WTC11 (cell line): ENCODE measurements around the gene SH3BP2. TPM values are rescaled to one million over a fixed set of nuclear protein-coding genes. Genes with fewer than 3 reads are reported as not detected.

Experiments
- ATAC-seq: fragments of 200-7000 bp; cut with Tn5 transposase; 2 replicates; pipeline ENCODE4 v1.10.0; 2021; ENCODE audit warnings: mild to moderate bottlenecking, moderate library complexity
- CTCF ChIA-PET: fragments of 300-600 bp; sonication (Branson Sonifier 250); formaldehyde crosslinking; loops from one replicate; lab custom pipeline; 2021; ENCODE audit warnings: antibody characterized with exemption; lab: Charles Lee
- POLR2A ChIA-PET: fragments of 350-600 bp; sonication (Branson Sonifier 250); formaldehyde crosslinking; loops from one replicate; lab custom pipeline; 2021; ENCODE audit warnings: antibody characterized with exemption; lab: Charles Lee
- DNase-seq: peaks from one replicate; pipeline ENCODE4 v3.0.0; 2021; ENCODE audit warnings: low spot score
- H3K27ac Mint-ChIP-seq: 2 replicates; pipeline ENCODE4 v1.8.0; 2021; ENCODE audit warnings: mixed read lengths
- H3K27me3 Mint-ChIP-seq: 2 replicates; pipeline ENCODE4 v1.8.0; 2021; ENCODE audit warnings: low read depth, mild to moderate bottlenecking, moderate library complexity, mixed read lengths
- H3K36me3 Mint-ChIP-seq: 2 replicates; pipeline ENCODE4 v1.8.0; 2021; ENCODE audit warnings: mixed read lengths
- H3K4me1 Mint-ChIP-seq: 2 replicates; pipeline ENCODE4 v1.8.0; 2022; ENCODE audit warnings: mixed read lengths
- H3K4me3 Mint-ChIP-seq: 2 replicates; pipeline ENCODE4 v1.8.0; 2021; ENCODE audit warnings: mild to moderate bottlenecking, moderate library complexity, mixed read lengths
- H3K9me3 Mint-ChIP-seq: 2 replicates; pipeline ENCODE4 v1.8.0; 2021; ENCODE audit warnings: mixed read lengths
- CREM ChIP-seq: sonication (generic); formaldehyde crosslinking; IDR thresholded peaks from 2 replicates; pipeline ENCODE4 v1.8.1; 2022; ENCODE audit warnings: mild to moderate bottlenecking, missing genetic modification reagents, moderate library complexity
- E2F1 ChIP-seq: sonication (generic); formaldehyde crosslinking; IDR thresholded peaks from 2 replicates; pipeline ENCODE4 v1.8.0; 2022; ENCODE audit warnings: mild to moderate bottlenecking, missing genetic modification reagents
- E2F5 ChIP-seq: sonication (generic); formaldehyde crosslinking; IDR thresholded peaks from 2 replicates; pipeline ENCODE4 v1.8.1; 2022; ENCODE audit warnings: mild to moderate bottlenecking, moderate library complexity, missing genetic modification reagents
- ESRRA ChIP-seq: sonication (generic); formaldehyde crosslinking; IDR thresholded peaks from 2 replicates; pipeline ENCODE4 v1.8.1; 2022; ENCODE audit warnings: mild to moderate bottlenecking, missing genetic modification reagents, borderline replicate concordance
- ETV6 ChIP-seq: sonication (generic); formaldehyde crosslinking; IDR thresholded peaks from 2 replicates; pipeline ENCODE4 v1.8.1; 2022; ENCODE audit warnings: mild to moderate bottlenecking, missing genetic modification reagents
- KAT7 ChIP-seq: sonication (generic); formaldehyde crosslinking; IDR thresholded peaks from 2 replicates; pipeline ENCODE4 v1.8.1; 2023; ENCODE audit warnings: missing genetic modification reagents, mild to moderate bottlenecking, borderline replicate concordance
- MYBL2 ChIP-seq: sonication (generic); formaldehyde crosslinking; IDR thresholded peaks from 2 replicates; pipeline ENCODE4 v1.8.1; 2023; ENCODE audit warnings: mild to moderate bottlenecking, moderate library complexity, missing genetic modification reagents
- NFYB ChIP-seq: sonication (generic); formaldehyde crosslinking; conservative IDR thresholded peaks from 2 replicates; pipeline ENCODE4 v1.8.0; 2022; ENCODE audit warnings: low read depth, missing genetic modification reagents
- OVOL2 ChIP-seq: fragments of 250-450 bp; sonication (Bioruptor Pico); IDR thresholded peaks from 2 replicates; pipeline ENCODE4 v1.9.0; 2021; ENCODE audit warnings: mild to moderate bottlenecking, borderline replicate concordance
- PRDM15 ChIP-seq: sonication (generic); formaldehyde crosslinking; IDR thresholded peaks from 2 replicates; pipeline ENCODE4 v1.8.0; 2022; ENCODE audit warnings: missing genetic modification reagents
- RORB ChIP-seq: fragments of 250-450 bp; sonication (Bioruptor Pico); IDR thresholded peaks from 2 replicates; pipeline ENCODE4 v1.9.0; 2021; ENCODE audit warnings: mild to moderate bottlenecking
- TP53 ChIP-seq: sonication (generic); formaldehyde crosslinking; IDR thresholded peaks from 2 replicates; pipeline ENCODE4 v1.8.1; 2023; ENCODE audit warnings: mild to moderate bottlenecking, missing genetic modification reagents
- ZBTB21 ChIP-seq: sonication (generic); formaldehyde crosslinking; IDR thresholded peaks from 2 replicates; pipeline ENCODE4 v1.8.1; 2023; ENCODE audit warnings: mild to moderate bottlenecking, missing genetic modification reagents, borderline replicate concordance
- ZNF138 ChIP-seq: sonication (generic); formaldehyde crosslinking; conservative IDR thresholded peaks from 2 replicates; pipeline ENCODE4 v1.8.1; 2022; ENCODE audit warnings: mild to moderate bottlenecking, moderate library complexity, missing genetic modification reagents
- ZNF219 ChIP-seq: sonication (generic); formaldehyde crosslinking; IDR thresholded peaks from 2 replicates; pipeline ENCODE4 v1.8.0; 2023; ENCODE audit warnings: missing genetic modification reagents, mild to moderate bottlenecking, borderline replicate concordance
- ZNF263 ChIP-seq: sonication (generic); formaldehyde crosslinking; IDR thresholded peaks from 2 replicates; pipeline ENCODE4 v1.8.1; 2022; ENCODE audit warnings: low read depth, mild to moderate bottlenecking, moderate library complexity, missing genetic modification reagents
- ZNF317 ChIP-seq: sonication (generic); formaldehyde crosslinking; IDR thresholded peaks from 2 replicates; pipeline ENCODE4 v1.8.1; 2023; ENCODE audit warnings: low read depth, mild to moderate bottlenecking, moderate library complexity, missing genetic modification reagents, borderline replicate concordance
- ZNF423 ChIP-seq: fragments of 250-450 bp; sonication (Bioruptor Pico); IDR thresholded peaks from 2 replicates; pipeline ENCODE4 v2.1.2; 2022; ENCODE audit warnings: mild to moderate bottlenecking, moderate library complexity
- total RNA-seq: library from RNA; stranded (reverse); gene quantifications from 3 replicates; pipeline ENCODE4 v1.2.3, GENCODE V29; 2021
- TF ChIP-seq, protein P1 (sequence below): sonication (generic); formaldehyde crosslinking; IDR thresholded peaks from 2 replicates; pipeline ENCODE4 v1.8.0; 2022; ENCODE audit warnings: mild to moderate bottlenecking, missing genetic modification reagents
- TF ChIP-seq, protein P2 (sequence below): sonication (generic); formaldehyde crosslinking; IDR thresholded peaks from 2 replicates; pipeline ENCODE4 v1.8.1; 2023; ENCODE audit warnings: mild to moderate bottlenecking, moderate library complexity, missing genetic modification reagents
- TF ChIP-seq, protein P3 (sequence below): sonication (generic); formaldehyde crosslinking; conservative IDR thresholded peaks from 2 replicates; pipeline ENCODE4 v1.8.1; 2022; ENCODE audit warnings: mild to moderate bottlenecking, missing genetic modification reagents
- TF ChIP-seq, protein P4 (sequence below): sonication (generic); formaldehyde crosslinking; IDR thresholded peaks from 2 replicates; pipeline ENCODE4 v1.8.0; 2022; ENCODE audit warnings: mild to moderate bottlenecking, missing genetic modification reagents

SH3BP2 gene
- total RNA-seq, 1 experiment from 2014 or later, result 49.1 TPM

DNA sequence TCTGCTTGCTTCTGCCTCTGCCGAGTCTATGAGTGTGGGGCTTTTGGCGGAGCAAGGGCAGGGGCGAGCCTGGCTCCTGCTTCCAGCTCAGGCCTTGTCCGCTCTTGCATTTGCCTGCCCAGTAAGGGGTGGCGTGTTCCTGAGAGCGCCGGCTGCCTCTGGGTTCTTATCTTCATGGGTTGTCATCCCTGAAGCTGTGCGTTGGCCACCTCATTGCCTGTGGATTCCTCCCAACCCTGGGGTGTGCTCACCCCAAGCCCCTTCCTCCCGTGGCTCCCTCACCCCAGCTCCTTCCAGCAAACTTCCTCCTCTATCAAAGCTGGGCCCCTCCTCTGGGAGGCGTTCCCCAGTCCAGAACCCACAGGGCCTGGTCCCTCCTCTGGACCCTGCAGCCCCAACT, 17.5 kb downstream of the SH3BP2 start:
- CTCF ChIA-PET, result interaction anchor here (0.8 kb wide), 1 partner anchor 17 kb away, joined by 3 read pairs; the partner anchor contains the start of gene SH3BP2
- POLR2A ChIA-PET, result interaction anchor here (0.6 kb wide), 1 partner anchor 14 kb away, joined by 3 read pairs; no protein-coding TSS in a partner anchor
- Mint-ChIP-seq H3K4me1 (peaks cover 12% of the 10 kb centered on the region), H3K36me3 (no peaks in the 10 kb centered on the region), H3K27ac (no peak overlapping the region), H3K9me3 (no peaks in the 10 kb centered on the region), H3K27me3 (no peaks in the 10 kb centered on the region), H3K4me3 (no peak overlapping the region)
- DNase-seq (no peak), ATAC-seq (no peak)
- TF ChIP-seq ZNF263 (no peak), TP53 (no peak), ZNF138 (no peak), RORB (CRISPR knock-in tag) (no peak), NFYB (CRISPR knock-in tag) (no peak), ZNF219 (no peak), ESRRA (CRISPR knock-in tag) (no peak), OVOL2 (no peak), ZBTB21 (CRISPR knock-in tag) (no peak), E2F1 (CRISPR knock-in tag) (no peak), E2F5 (CRISPR knock-in tag) (no peak), MYBL2 (CRISPR knock-in tag) (no peak), CREM (no peak)
- TF ChIP-seq, protein P1, sequence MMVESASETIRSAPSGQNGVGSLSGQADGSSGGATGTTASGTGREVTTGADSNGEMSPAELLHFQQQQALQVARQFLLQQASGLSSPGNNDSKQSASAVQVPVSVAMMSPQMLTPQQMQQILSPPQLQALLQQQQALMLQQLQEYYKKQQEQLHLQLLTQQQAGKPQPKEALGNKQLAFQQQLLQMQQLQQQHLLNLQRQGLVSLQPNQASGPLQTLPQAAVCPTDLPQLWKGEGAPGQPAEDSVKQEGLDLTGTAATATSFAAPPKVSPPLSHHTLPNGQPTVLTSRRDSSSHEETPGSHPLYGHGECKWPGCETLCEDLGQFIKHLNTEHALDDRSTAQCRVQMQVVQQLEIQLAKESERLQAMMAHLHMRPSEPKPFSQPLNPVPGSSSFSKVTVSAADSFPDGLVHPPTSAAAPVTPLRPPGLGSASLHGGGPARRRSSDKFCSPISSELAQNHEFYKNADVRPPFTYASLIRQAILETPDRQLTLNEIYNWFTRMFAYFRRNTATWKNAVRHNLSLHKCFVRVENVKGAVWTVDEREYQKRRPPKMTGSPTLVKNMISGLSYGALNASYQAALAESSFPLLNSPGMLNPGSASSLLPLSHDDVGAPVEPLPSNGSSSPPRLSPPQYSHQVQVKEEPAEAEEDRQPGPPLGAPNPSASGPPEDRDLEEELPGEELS (CRISPR knock-in tag), result no peak
- TF ChIP-seq, protein P2, sequence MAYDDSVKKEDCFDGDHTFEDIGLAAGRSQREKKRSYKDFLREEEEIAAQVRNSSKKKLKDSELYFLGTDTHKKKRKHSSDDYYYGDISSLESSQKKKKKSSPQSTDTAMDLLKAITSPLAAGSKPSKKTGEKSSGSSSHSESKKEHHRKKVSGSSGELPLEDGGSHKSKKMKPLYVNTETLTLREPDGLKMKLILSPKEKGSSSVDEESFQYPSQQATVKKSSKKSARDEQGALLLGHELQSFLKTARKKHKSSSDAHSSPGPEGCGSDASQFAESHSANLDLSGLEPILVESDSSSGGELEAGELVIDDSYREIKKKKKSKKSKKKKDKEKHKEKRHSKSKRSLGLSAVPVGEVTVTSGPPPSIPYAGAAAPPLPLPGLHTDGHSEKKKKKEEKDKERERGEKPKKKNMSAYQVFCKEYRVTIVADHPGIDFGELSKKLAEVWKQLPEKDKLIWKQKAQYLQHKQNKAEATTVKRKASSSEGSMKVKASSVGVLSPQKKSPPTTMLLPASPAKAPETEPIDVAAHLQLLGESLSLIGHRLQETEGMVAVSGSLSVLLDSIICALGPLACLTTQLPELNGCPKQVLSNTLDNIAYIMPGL (CRISPR knock-in tag), result no peak
- TF ChIP-seq, protein P3, sequence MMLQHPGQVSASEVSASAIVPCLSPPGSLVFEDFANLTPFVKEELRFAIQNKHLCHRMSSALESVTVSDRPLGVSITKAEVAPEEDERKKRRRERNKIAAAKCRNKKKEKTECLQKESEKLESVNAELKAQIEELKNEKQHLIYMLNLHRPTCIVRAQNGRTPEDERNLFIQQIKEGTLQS, result no peak

DNA sequence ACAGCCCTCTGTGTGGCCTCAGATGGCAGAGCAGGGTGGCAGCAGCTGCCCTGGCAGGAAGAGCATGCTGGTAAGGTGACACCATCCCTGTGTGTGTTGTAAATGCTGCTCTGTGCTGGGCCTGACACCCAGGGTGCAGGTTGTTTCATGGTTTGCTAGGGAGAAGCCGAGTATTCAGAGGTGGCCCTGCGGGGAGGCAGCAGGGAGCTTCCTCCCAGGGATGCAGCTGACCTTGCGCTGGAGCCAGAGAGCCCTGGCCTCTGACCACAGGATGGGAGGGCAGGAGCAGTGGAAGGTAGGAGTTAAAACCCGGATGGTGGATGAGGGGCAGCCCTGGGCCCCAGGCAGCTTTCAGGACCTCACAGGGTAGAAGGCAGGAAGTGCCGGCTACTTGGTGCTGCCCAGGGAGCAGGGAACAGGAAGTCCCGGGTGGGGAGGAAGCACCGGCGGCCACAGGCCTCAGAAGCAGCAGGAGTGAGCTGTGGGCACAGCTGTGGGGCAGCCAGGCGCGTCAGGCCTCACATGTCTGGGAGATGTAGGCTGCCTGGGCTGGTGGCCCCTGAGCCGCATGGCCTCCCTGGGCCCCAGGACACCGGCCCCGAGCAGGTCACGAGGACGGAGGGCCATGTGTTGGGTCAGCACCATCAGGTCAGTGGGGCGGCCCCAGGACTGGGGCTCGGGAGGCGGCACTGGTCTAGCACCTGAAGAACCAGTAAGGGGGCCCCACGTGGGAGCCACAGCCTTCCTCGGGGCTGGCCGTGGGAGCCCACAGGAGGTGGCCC, 19.1 kb downstream of the SH3BP2 start:
- POLR2A ChIA-PET, result no interaction called here
- Mint-ChIP-seq H3K27ac (peak overlapping the region; percentile 91), H3K36me3 (no peaks in the 10 kb centered on the region), H3K4me1 (peaks cover 14% of the 10 kb centered on the region)
- peak; percentile 38 for DNase-seq
- 0 out of 2 replicates have a peak, but pooled peaks have one; percentile 9 for TF ChIP-seq ETV6 (CRISPR knock-in tag)
- TF ChIP-seq KAT7 (CRISPR knock-in tag), result no peak
- peak; percentile 56; the same call in 1 of the 2 replicates for TF ChIP-seq ZNF317
- peak; percentile 89 for TF ChIP-seq ZNF423 (CRISPR knock-in tag)
- TF ChIP-seq, protein P4, sequence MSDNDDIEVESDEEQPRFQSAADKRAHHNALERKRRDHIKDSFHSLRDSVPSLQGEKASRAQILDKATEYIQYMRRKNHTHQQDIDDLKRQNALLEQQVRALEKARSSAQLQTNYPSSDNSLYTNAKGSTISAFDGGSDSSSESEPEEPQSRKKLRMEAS, result peak; percentile 21; the same call in 1 of the 2 replicates
- no peak for TF ChIP-seq MYBL2 (CRISPR knock-in tag)
- TF ChIP-seq ZNF138, result 0 out of 2 replicates have a peak, but pooled peaks have one; percentile 30
- TF ChIP-seq, protein P1 (CRISPR knock-in tag), result no peak
- TF ChIP-seq PRDM15, result peak; percentile 97
- TF ChIP-seq, all 79 proteins: peak for 6
- no peaks in the 10 kb centered on the region for H3K9me3 Mint-ChIP-seq
- peak; percentile 76 for ATAC-seq
- peak overlapping the region; percentile 3 for H3K4me3 Mint-ChIP-seq
- peaks cover 8% of the 10 kb centered on the region for H3K27me3 Mint-ChIP-seq
- CTCF ChIA-PET, result interaction anchor here (0.6 to 1.6 kb wide), 4 partner anchors 11 to 226 kb away, joined by 3 to 7 read pairs (median 4); partner anchors contain the start of gene TNIP2
